GM20000 (cell line): Measurements from ENCODE around the gene ZDHHC18.
A peak's percentile ranks its signal among the peaks of the same experiment; 100 is the strongest.

Experiments
- DNase-seq: peaks from one replicate; pipeline ENCODE4 v3.0.0; 2012; ENCODE audit warnings: low spot score
- TF ChIP-seq, protein P1 (sequence below): IDR thresholded peaks from 2 replicates; pipeline ENCODE4 v1.5.1; 2012; ENCODE audit warnings: mild to moderate bottlenecking, control low read depth; ENCODE audit errors: extremely low read depth, missing control alignments

ZDHHC18 gene

DNA sequence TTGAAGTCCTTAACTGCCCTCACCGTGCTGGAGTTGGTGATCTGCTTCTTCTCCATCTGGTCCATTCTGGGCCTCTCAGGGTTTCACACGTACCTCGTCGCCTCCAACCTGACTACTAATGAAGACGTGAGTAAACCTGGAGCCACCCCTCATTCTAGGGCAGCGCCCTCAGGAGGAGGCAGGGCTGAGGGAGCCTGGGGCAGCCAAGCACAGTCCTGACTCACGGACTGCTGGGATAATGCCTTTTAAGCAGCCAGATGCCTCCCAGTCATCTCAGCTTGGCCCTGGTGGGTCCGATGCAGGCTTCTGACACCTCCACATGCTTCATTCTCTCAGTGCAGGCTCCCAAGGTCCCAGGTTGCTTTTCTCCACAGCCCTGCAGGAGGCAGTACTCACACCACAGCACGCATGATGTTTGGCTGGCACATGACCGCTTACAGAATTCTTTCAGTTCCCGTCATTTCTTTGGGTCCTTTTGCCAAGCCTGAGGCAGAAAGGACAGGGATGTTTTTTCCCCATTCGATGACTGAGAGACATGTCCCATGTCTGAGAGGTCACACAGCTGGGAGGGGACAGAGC lies 24.7 kb downstream of the ZDHHC18 start:
- no peak for DNase-seq
- TF ChIP-seq, protein P1, sequence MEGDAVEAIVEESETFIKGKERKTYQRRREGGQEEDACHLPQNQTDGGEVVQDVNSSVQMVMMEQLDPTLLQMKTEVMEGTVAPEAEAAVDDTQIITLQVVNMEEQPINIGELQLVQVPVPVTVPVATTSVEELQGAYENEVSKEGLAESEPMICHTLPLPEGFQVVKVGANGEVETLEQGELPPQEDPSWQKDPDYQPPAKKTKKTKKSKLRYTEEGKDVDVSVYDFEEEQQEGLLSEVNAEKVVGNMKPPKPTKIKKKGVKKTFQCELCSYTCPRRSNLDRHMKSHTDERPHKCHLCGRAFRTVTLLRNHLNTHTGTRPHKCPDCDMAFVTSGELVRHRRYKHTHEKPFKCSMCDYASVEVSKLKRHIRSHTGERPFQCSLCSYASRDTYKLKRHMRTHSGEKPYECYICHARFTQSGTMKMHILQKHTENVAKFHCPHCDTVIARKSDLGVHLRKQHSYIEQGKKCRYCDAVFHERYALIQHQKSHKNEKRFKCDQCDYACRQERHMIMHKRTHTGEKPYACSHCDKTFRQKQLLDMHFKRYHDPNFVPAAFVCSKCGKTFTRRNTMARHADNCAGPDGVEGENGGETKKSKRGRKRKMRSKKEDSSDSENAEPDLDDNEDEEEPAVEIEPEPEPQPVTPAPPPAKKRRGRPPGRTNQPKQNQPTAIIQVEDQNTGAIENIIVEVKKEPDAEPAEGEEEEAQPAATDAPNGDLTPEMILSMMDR: no peak

DNA sequence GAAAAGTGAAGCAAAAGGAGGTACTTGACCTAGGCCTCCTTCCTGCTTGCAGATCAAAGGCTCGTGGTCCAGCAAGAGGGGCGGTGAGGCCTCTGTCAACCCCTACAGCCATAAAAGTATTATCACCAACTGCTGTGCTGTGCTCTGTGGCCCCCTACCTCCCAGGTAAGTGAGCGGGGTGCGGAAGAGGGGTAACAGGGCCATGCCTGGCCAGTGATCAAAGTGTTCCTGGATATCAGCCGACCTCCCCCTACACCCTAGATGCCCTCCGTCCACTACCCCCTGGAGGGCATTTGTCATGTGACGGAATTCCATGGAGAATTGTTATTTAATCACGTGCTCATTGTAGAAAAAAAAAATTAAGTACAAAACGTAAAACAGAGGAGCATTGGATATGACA lies 26.2 kb downstream of the ZDHHC18 start:
- no peak for DNase-seq
- TF ChIP-seq, protein P1: no peak

- TF ChIP-seq, protein P1: peak; percentile 76
- DNase-seq: peak; percentile 75
Measured at GRCh38 chr1:26853156-26853555, 26.7 kb downstream of the ZDHHC18 start.

DNA sequence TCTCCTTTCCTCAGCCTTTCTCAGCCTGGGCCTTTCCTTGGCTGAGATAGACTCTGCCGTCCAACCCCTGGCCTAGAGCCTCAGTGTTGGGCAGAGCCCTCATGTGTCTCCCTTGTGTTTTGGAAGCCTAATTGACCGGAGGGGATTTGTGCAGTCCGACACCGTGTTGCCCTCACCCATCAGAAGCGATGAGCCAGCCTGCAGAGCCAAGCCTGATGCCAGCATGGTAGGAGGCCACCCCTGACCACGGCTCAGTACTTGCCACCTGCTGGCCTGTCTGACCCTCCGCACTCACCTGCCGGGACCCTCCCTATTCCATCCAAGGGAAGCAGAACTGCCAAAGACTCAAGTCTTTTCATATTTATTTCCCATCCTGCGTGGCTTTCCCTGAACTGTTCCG lies 27.1 kb downstream of the ZDHHC18 start:
- TF ChIP-seq, protein P1: no peak
- no peak for DNase-seq

- TF ChIP-seq, protein P1: no peak
Measured at GRCh38 chr1:26854906-26855305, 28.4 kb downstream of the ZDHHC18 start.

DNA sequence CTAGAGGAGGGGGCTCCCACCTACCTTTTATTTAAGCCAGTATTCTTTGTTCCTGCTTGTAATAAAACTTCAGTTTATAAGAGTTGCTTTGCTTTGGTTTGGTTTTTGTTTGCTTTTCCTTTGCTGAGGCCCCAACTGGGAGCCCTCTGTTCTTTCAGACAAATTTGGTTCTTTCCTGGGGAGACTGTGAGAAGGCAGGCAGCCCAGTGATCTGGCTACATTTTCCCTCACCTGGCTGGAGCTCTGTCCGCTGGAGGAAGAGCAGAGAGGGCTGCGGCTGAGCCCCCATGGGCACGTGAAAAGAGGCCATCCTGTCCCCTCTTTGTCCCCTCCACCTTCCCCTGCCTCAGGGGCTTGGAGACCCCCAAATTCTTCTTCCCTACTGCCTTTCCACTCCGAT lies 29.1 kb downstream of the ZDHHC18 start:
- TF ChIP-seq, protein P1: no peak
- DNase-seq: no peak

More at GRCh38 chr1:26854906-26855305, 28.4 kb downstream of the ZDHHC18 start:
- DNase-seq: no peak

GRCh38 chr1:26856181-26856580 lies 29.7 kb downstream of the ZDHHC18 start:
- no peak for DNase-seq
- TF ChIP-seq, protein P1: no peak
